Stimulated activated naive B cell treated with anti-CD40 and anti-IgM and Interleukin-4, amounts not matched to agents 10 μg/mL and 1 μg/mL and 100 μg/mL, for 72 hours (primary cell): ENCODE results near the gene NR2E3.
"Not testable (repeated sequence)": the region's sequence is repeated elsewhere in the genome, so short reads cannot be mapped to it uniquely, and the experiment has no call there.

Source experiments
- ATAC-seq, 2 donors: fragments of 150-1000 bp; cut with Tn5 transposase; replicated peaks; 2 replicates each; pipeline ENCODE4 v1.10.0; 2021; ENCODE audit warnings: moderate library complexity in 1 of 2
- DNase-seq: peaks from one replicate; pipeline ENCODE4 v3.0.0; 2021
- H3K27ac Mint-ChIP-seq: one replicate; pipeline ENCODE4 v1.8.0; 2022; ENCODE audit warnings: mild to moderate bottlenecking, mixed read lengths
- H3K27me3 Mint-ChIP-seq, 2 donors: one replicate each; pipeline ENCODE4 v1.8.0; 2022; ENCODE audit warnings: mixed read lengths in 2 of 2
- H3K36me3 Mint-ChIP-seq, 2 donors: one replicate each; pipeline ENCODE4 v1.8.0; 2022; ENCODE audit warnings: mixed read lengths in 2 of 2, mild to moderate bottlenecking in 1 of 2
- H3K4me1 Mint-ChIP-seq, 2 donors: one replicate each; pipeline ENCODE4 v1.8.0; 2022; ENCODE audit warnings: mixed read lengths in 2 of 2, mild to moderate bottlenecking in 1 of 2
- H3K4me3 Mint-ChIP-seq, 2 donors: one replicate each; pipeline ENCODE4 v1.8.0; 2022; ENCODE audit warnings: mild to moderate bottlenecking in 2 of 2, mixed read lengths in 2 of 2, moderate library complexity in 1 of 2
- H3K9me3 Mint-ChIP-seq, 2 donors: one replicate each; pipeline ENCODE4 v1.8.0; 2022; ENCODE audit warnings: mixed read lengths in 2 of 2, mild to moderate bottlenecking in 1 of 2

The NR2E3 gene

DNA sequence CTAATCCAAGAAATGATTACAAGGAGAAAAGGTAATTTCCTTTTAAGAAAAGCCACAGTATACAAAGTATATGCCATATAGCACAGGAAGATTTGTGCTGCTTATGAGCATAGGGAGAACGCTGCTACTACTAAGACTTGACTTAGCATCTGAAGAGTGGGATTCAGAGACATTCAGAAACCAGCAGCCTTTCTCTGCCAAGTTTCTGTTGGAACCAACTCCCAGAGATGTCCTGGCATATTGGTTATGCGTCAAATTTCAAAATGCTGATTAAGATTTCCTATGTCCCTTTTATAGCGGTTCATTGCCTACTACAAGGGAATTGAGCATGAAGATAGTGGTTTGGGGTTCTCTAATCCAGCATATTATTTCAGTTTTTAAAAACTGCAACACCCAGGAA is 4.9 kb downstream of the NR2E3 start:
- Mint-ChIP-seq H3K9me3 (peaks cover 4 to 10% of the 10 kb centered on the region in 2 donors), H3K4me3 (no peak overlapping the region), H3K36me3 (peaks cover 2 to 5% of the 10 kb centered on the region in 2 donors), H3K27me3 (no peaks in the 10 kb centered on the region), H3K4me1 (no peaks in the 10 kb centered on the region), H3K27ac (no peak overlapping the region)
- no peak for DNase-seq
- no peak for ATAC-seq

DNA sequence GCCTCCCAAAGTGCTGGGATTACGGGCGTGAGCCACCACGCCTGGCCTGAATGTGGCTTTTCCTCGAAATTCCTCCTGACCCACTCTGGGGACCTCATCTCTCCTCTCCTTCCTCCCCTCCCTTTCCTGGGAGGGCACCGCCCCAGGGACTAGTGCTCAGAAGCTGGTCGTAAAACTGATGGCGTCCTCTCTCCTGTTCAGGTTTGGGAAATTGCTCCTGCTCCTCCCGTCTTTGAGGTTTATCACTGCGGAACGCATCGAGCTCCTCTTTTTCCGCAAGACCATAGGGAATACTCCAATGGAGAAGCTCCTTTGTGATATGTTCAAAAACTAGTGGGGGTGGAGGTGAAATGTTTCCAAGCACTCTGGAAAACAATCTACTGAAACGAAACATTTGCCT is 7.0 kb downstream of the NR2E3 start:
- H3K9me3 Mint-ChIP-seq, result peaks cover 12 to 13% of the 10 kb centered on the region in 2 donors
- DNase-seq (no peak), ATAC-seq (no peak)
- H3K27me3 Mint-ChIP-seq, result no peaks in the 10 kb centered on the region
- H3K4me1 Mint-ChIP-seq, result no peaks in the 10 kb centered on the region
- H3K4me3 Mint-ChIP-seq, result no peak overlapping the region
- no peak overlapping the region for H3K27ac Mint-ChIP-seq
- peaks cover 13 to 21% of the 10 kb centered on the region in 2 donors for H3K36me3 Mint-ChIP-seq

DNA sequence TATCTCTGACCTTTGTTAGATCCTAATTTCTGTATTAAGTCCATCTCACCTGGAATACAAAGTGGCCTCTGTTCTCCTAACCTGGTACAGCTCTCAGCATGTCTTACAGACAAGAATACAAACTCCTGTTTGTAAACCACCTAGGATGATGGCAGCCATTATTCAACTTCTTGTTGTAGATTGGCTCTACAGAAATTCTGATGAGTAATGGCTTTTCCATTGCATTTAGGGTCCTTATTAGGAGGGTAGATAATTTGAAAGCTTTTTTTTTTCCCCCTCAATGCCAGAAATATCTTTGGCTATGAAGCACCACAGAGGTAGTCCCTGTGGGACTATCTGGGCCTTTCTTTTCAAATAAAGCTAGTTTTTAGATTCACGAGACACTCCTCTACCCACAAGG is 9.8 kb downstream of the NR2E3 start:
- Mint-ChIP-seq H3K4me3 (no peak overlapping the region), H3K36me3 (peaks cover 35 to 47% of the 10 kb centered on the region in 2 donors), H3K27me3 (no peaks in the 10 kb centered on the region), H3K9me3 (peaks cover 18 to 24% of the 10 kb centered on the region in 2 donors), H3K27ac (no peak overlapping the region), H3K4me1 (no peaks in the 10 kb centered on the region)
- ATAC-seq, result no peak
- no peak for DNase-seq

DNA sequence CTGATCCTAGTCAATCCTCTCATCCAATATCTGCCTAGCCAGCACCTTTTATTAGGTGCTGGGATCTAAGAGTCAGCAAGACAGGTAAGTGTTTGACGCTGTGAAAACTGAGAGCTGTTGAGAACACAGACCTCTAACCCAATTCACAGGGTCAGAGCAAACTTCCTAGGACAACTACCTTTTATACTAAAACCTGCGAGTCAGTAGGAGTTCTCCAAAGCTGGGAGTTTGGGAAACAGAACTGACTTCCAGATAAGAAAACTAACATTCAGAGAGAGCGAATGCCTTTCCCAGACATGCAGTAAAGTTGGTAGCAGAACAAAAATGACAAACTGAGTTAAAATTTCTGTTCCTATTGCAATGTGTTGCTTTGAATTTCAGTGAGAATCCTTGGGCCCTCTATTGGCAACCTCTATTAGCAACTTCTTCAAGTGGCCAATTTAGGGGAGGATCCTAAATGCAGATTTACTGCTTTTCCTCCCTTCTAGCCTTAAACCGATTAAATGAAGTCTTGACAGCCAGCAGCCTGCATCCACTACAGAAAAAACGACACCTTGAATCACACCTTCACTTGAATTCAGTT is 11.3 kb downstream of the NR2E3 start:
- peaks cover 46 to 61% of the 10 kb centered on the region in 2 donors for H3K36me3 Mint-ChIP-seq
- no peaks in the 10 kb centered on the region for H3K27me3 Mint-ChIP-seq
- H3K4me3 Mint-ChIP-seq, result no peak overlapping the region
- H3K9me3 Mint-ChIP-seq, result peaks cover 18 to 24% of the 10 kb centered on the region in 2 donors
- DNase-seq (no peak), ATAC-seq (no peak)
- no peaks in the 10 kb centered on the region for H3K4me1 Mint-ChIP-seq
- no peak overlapping the region for H3K27ac Mint-ChIP-seq

DNA sequence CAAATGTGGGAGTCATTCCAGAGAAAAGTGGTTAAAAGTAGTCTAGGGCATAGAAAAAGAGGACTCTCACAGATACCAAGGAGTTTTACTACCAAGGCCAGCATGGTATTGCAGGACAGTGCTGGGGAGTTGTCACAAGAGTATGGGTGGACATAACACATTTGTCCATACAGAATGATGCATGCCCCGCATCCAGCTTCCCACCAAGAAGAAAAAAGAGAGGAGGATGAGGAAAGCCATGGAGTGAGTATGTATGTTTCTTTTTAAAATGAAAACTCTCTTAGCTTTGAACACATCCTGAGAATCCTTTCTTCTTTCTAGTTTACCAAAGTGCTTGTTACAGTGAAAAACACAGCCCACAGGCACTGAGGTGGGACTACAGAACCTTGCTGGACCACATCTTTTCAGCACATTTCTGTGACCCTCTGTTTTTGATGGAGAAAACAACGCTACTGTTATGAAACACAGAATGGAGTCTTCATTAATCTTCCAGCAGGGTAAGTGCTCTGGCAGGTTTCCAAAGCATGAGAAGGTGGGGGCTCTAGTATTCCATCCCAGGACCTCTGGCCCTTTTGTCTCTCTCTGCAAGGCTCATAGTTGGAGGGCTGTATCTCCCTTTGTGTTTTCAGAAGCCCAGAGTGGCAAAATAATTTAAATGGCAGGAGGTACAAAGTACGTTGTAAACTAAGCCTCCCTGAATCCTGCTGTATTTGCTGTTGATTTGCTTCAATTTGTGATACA is 12.7 kb downstream of the NR2E3 start:
- Mint-ChIP-seq H3K36me3 (peaks cover 58 to 75% of the 10 kb centered on the region in 2 donors), H3K9me3 (peaks cover 16 to 24% of the 10 kb centered on the region in 2 donors), H3K4me3 (no peak overlapping the region), H3K27me3 (no peaks in the 10 kb centered on the region), H3K4me1 (no peaks in the 10 kb centered on the region), H3K27ac (no peak overlapping the region)
- no peak for ATAC-seq
- DNase-seq, result no peak

DNA sequence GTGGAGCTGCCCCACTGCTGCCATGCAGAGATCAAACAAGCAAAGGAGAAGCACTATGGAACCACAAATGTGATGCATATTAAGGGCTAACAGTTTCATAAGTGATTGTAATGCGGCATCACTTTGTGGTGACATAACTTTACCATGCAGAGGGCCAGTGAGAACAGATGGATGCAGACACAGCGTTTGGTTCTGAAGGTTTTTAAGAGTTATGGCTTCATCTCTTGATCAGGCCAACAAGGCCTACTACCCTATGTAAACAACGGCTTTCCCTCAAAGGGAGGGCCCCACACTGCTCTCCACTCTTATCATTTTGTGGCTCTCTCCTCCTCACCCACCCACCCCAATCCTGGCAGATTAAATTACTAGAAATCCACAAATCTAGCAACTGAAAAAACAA is 13.4 kb downstream of the NR2E3 start:
- peaks cover 65 to 78% of the 10 kb centered on the region in 2 donors for H3K36me3 Mint-ChIP-seq
- H3K4me3 Mint-ChIP-seq, result no peak overlapping the region
- H3K27ac Mint-ChIP-seq, result no peak overlapping the region
- H3K4me1 Mint-ChIP-seq, result no peaks in the 10 kb centered on the region
- H3K27me3 Mint-ChIP-seq, result no peaks in the 10 kb centered on the region
- ATAC-seq, result no peak
- no peak for DNase-seq
- H3K9me3 Mint-ChIP-seq, result peaks cover 16 to 19% of the 10 kb centered on the region in 2 donors

DNA sequence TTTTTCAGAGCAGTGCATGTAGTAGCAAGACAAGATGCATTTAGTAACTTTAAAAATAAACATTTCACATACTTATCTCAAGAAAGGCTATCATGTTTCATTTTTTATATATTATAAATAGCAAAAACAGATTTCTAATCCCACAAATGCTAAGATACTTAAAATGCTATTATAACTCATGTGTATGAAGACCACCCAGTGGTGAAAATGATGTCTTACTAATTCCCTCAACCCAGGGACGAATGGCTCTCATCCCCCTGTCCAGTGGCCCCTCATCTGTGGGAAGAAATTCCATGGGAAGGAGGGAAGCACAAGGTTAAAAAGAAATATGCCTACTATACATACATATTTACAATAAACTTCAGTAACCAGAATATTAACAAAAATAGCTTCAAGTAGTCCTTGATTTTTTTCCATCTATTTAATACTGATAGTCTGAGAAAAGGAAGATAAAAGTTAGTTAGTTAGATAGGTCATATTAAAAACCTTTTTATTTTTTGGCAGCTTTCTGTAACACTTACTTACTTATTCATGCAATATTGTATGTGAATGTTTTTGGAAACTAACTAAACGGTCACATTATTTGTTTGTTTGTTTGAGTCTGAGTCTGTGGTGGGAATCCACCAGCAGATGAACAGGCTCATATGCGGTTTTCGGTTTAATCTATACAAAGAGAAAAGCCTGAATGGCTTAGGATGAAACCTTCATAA is 14.8 kb downstream of the NR2E3 start:
- peaks cover 14 to 15% of the 10 kb centered on the region in 2 donors for H3K9me3 Mint-ChIP-seq
- H3K27ac Mint-ChIP-seq, result no peak overlapping the region
- no peaks in the 10 kb centered on the region for H3K4me1 Mint-ChIP-seq
- no peaks in the 10 kb centered on the region for H3K27me3 Mint-ChIP-seq
- DNase-seq, result no peak
- H3K36me3 Mint-ChIP-seq, result peaks cover 77 to 92% of the 10 kb centered on the region in 2 donors
- ATAC-seq, result no peak
- no peak overlapping the region for H3K4me3 Mint-ChIP-seq

DNA sequence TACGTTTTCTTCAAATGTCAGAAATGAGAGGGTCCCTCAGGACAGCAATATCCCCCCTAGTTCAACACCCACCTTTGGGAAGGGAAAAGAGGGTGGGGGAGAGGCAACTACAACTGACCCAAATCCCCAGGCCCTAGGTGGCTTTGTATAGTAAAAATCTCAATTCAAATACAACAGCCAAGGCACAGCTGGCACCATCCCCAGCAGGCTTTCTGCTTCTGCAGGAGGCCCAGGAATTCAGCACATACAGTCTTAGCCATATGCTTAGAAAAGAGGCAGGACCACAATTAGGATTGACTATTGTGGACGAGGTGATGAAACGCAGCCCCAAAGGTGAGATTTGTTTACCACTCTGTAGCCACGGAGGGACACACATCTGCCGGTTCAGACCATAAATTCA is 15.8 kb downstream of the NR2E3 start:
- no peaks in the 10 kb centered on the region for H3K4me1 Mint-ChIP-seq
- H3K27ac Mint-ChIP-seq, result no peak overlapping the region
- H3K27me3 Mint-ChIP-seq, result no peaks in the 10 kb centered on the region
- DNase-seq, result no peak
- H3K36me3 Mint-ChIP-seq, result peaks cover 75 to 86% of the 10 kb centered on the region in 2 donors
- peaks cover 12 to 14% of the 10 kb centered on the region in 2 donors for H3K9me3 Mint-ChIP-seq
- ATAC-seq, result no peak
- no peak overlapping the region for H3K4me3 Mint-ChIP-seq

DNA sequence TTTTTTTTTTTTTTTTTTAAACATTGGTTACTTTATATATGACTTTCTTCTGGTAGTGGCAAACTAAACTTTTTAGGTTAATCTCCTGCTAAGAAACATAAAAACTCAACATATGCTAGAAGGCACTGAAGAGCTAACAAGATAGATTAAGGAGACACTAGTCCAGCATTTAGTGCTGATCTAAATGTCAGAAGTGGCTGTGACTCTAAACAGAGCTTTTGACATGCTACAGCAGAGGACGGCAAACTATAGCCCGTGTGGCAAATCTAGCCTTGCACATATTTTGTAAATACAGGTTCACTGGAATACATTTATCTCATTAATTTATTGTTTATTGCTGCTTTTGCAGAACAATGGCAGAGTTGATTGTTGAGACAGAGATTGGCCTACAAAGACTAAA is 20.6 kb downstream of the NR2E3 start:
- DNase-seq, result no peak
- ATAC-seq, result no peak
- H3K36me3 Mint-ChIP-seq, result peaks cover 45 to 51% of the 10 kb centered on the region in 2 donors
- no peaks in the 10 kb centered on the region for H3K27me3 Mint-ChIP-seq
- no peaks in the 10 kb centered on the region for H3K4me1 Mint-ChIP-seq
- H3K4me3 Mint-ChIP-seq, result no peak overlapping the region
- H3K27ac Mint-ChIP-seq, result no peak overlapping the region
- no peaks in the 10 kb centered on the region for H3K9me3 Mint-ChIP-seq

DNA sequence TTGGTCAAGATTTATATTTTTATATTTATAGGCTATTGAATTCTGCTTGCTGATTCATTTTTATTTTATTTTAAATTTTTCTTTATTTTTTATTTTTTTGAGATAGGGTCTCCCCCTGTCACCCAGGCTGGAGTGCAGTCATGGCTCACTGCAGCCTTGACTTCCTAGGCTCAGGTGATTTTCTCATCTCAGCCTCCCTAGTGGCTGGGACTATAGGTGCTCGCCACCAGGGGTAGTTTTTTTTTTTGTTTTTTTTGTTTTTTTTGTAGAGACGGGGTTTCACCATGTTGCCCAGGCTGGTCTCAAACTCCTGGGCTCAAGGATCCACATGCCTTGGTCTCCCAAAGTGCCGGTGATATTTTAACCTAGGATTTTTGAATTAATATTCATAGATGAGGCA is 31.2 kb downstream of the NR2E3 start:
- Mint-ChIP-seq H3K27ac (no peak overlapping the region), H3K27me3 (no peaks in the 10 kb centered on the region), H3K4me3 (no peak overlapping the region), H3K9me3 (no peaks in the 10 kb centered on the region), H3K4me1 (no peaks in the 10 kb centered on the region), H3K36me3 (peaks cover 19 to 20% of the 10 kb centered on the region in 2 donors)
- no peak for ATAC-seq
- no peak for DNase-seq

DNA sequence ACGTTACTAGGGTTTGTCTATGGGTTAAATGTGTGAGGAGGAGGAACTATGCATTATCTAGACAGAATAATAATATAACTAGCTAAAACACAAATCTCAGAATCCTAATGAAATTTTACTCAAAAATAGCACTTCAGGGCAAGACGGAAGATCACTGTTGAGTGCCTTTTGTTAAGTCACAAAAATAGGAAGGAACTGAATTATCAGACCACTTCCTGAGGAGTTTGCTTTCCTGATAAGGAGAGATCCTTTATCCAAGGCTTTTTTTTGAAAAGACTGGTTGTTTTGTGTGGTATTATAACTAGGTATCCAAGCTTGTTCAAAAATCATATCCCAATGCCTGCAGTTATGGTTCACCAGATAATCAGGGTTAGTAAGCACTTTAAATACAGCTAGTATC is 34.6 kb downstream of the NR2E3 start:
- no peaks in the 10 kb centered on the region for H3K4me1 Mint-ChIP-seq
- H3K36me3 Mint-ChIP-seq, result peaks cover 33 to 45% of the 10 kb centered on the region in 2 donors
- H3K9me3 Mint-ChIP-seq, result no peaks in the 10 kb centered on the region
- no peak overlapping the region for H3K27ac Mint-ChIP-seq
- H3K4me3 Mint-ChIP-seq, result no peak overlapping the region
- DNase-seq, result no peak
- ATAC-seq, result no peak
- no peaks in the 10 kb centered on the region for H3K27me3 Mint-ChIP-seq

DNA sequence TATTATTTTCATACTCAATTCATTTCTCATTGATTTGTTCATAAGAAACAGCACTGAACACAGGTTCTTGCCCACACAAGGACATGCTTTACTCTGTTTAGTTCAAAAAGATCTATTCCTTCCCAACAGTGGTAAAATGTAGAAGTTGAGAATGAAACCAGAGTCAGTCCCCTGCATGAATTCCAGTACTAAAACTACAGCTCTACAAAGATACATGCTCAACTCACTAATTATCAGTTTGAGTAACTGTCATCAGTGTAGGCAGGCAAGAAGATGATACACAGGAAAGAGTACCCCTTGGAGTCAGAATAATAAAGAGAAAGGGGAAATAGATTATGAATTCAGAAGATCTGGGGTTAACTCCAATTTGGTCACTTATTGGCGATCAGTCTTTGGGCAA is 43.2 kb downstream of the NR2E3 start:
- ATAC-seq (peak in 1 of 2 donors; percentile 33), DNase-seq (no peak)
- H3K9me3 Mint-ChIP-seq, result no peaks in the 10 kb centered on the region
- peaks cover 36 to 57% of the 10 kb centered on the region in 2 donors for H3K36me3 Mint-ChIP-seq
- H3K27me3 Mint-ChIP-seq, result no peaks in the 10 kb centered on the region
- no peaks in the 10 kb centered on the region for H3K4me1 Mint-ChIP-seq
- H3K27ac Mint-ChIP-seq, result no peak overlapping the region
- no peak overlapping the region for H3K4me3 Mint-ChIP-seq

DNA sequence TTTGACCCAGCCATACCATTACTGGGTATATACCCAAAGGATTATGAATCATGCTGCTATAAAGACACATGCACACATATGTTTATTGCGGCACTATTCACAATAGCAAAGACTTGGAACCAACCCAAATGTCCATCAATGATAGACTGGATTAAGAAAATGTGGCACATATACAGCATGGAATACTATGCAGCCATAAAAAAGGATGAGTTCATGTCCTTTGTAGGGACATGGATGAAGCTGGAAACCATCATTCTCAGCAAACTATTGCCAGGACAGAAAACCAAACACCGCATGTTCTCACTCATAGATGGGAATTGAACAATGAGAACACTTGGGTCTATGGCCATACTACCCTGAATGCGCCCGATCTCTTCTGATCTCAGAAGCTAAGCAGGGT is 47.9 kb downstream of the NR2E3 start:
- DNase-seq, H3K4me3 Mint-ChIP-seq, H3K27me3 Mint-ChIP-seq, H3K27ac Mint-ChIP-seq, ATAC-seq, H3K4me1 Mint-ChIP-seq, H3K9me3 Mint-ChIP-seq: not testable (repeated sequence)
- peaks cover 30 to 51% of the 10 kb centered on the region in 2 donors for H3K36me3 Mint-ChIP-seq
